Stimulated activated CD4-positive, alpha-beta T cell treated with anti-CD3 and anti-CD28 coated beads, Interleukin-1b, Interleukin-23, amount 100 ng/mL, for 24 hours (primary cell): ENCODE data around the gene RHOT1.
"Not testable (repeated sequence)": the region's sequence is repeated elsewhere in the genome, so short reads cannot be mapped to it uniquely, and the experiment has no call there.

Experiments used
- DNase-seq, 4 experiments: peaks; one replicate each; pipeline ENCODE4 v3.0.0-alpha.2; 2020; ENCODE audit warnings: low read depth in 4 of 4, low spot score in 1 of 4

RHOT1 gene

DNA sequence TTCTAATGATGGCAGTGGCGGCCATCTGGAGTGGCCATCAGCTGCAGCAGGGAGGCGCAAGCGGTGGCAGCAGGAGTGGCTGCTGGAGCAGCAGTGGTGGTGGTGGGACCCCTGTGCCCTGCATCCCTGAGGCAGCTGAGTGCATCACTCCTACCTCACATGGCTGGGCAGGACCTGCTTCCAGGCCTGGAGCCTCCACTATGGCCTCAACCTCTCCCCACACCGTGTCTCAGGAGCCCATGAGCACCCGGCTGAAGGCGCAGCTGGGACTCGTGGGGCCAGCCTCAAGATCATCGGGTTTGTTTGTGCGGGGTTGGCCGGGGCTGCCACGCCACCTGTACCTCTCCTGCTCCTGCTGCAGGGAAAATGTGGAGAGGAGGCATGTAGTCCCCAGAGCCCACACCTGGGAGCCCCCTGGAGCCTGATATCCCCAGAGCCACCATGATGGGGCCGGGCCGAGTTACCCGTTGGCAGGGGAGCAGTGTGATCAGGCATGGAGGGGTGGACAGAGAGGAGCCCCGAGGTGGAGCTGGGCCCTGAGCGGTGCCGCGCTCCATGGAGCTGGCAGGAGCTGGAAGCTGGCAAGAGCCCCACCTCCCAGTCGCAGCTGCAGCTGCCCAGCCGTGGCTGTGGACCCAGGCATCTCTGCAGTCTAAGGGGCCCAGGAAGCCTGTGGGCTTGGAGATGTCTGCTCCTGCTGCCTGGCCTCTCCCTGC is 16.7 kb downstream of the RHOT1 start:
- DNase-seq, result no peak

DNA sequence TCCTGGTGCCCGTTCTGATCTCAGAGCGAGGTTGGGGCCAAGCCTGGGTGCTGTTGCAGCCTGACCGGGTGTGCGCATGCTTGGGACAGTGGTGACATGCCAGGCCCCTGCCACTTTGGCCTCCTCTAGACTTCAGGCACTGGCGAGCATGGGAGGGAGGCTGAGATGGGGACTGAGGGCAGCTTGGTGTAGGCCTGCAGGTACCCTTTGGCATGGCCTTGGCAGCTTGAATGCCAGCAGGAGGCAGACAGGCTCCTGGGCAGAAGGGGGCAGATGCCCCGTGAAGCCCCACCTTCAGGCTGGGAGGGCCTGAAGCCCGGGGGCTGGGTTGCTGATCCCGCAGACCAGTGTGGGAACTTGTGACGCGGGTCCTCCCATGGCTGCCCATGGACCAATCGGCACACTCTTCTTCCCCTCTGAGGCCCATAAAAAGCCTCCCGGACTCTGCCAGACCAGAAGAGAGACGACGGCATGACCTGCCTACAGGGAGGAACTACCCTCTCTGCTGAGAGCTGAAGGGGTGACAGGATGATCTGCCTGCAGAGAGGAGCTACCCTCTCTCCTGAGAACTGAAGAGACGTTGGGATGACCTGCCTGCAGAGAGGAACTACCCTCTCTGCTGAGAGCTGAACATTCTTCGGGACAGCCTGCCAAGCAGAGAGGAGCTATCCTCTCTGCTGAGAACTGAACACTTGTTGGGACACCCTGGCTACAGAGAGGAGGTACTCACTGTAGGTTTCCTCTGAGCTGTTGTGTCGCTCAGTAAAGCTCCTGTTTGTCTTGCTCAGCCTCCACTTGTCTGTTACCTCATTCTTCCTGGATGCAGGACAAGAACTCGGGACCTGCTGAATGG is 17.5 kb downstream of the RHOT1 start:
- DNase-seq, result no peak

DNA sequence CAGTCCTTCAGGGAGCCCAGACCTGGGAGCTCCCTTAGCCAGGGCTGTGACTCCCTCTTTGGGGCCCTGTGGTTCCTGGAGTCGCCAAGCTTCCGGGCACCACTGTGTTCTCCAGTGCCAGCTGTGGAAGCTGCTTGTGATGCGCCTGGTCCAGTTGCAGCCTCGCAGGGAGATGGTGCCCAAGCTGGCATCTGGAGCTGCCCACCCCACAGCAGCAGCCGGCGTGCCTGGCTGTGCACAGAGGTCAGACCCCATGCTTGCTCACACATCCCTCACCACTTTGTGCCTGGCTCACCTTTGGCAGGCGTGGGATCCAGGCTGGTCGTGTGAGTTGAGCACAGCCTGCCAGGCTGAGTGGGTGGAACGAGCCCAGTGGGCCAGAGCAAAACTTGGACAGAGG is 18.2 kb downstream of the RHOT1 start:
- DNase-seq, result no peak

DNA sequence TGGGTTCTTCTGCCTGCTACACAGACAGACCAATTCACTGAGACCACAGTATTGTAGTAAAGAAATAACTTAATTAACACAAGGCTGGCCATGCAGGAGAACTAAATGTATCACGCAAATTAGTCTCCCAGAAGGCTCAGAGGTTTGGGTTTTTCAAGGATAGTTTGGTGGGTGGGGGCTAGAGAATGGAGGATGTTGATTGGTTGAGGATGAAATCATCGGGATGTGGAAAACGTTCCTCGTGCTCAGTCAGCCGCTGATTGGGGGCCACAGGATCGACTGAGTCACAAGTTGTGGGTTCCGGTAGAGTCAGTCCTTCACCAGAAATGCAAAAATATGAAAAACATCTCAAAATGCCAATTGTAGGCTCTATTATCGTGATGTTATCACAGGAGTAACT is 18.7 kb downstream of the RHOT1 start:
- no peak for DNase-seq

DNA sequence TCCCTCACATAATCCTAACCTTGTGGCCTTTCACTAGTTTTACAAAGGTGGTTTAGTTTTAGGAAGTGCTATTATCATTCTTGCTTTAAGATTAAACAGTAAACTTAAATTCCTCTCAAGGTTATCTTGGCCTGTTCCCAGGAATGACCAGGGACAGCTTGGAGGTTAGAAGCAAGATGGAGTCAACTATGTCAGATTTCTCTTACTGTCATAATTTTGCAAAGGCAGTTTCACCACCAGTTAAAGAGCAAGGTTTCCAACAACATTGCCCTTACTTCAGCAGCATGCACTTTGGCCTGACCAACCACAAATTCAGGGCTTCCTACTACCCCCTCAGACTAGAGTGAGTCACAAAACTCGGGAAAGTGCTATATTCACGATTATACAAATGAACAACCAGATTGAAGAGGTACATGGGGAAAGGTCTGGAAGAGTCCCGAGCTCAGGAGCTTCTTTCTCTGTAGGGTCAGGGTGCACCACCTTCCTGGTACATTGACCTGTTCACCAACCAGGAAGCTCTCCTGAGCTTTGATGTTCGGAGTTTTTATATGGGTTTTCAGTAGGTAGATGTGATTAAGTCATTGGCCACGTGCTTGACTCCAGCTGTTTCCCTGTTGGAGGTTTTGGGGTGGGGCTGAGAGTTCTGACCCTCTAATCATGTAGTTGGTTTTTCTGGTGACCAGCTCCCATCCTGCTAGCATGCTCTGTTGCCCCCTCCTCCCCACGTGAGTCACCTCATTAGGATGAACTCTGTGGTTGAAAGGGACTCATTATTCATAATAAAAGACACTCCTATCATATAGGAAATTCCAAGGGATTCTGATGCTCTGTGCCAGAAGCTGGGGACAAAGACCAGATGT is 19.4 kb downstream of the RHOT1 start:
- no peak for DNase-seq

DNA sequence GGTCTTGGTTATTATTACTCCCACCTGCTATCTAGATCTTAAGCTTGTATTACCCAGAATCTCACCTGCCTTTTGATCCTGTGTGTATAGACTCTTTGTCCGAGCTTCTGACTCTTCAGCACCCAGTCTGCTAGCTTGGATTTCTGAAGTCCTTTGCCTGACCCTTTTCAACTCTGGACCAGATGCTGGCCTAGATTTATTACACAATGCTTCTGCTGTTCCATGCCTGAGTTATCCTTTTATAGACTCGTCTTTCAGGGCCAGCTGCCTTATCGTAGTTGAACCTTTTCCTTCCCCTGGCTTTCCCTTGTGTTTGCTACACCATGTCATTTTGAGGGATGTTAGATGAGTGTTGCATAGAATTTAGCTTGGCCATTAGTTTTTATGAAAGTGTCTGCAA is 32.6 kb downstream of the RHOT1 start:
- DNase-seq, result no peak

DNA sequence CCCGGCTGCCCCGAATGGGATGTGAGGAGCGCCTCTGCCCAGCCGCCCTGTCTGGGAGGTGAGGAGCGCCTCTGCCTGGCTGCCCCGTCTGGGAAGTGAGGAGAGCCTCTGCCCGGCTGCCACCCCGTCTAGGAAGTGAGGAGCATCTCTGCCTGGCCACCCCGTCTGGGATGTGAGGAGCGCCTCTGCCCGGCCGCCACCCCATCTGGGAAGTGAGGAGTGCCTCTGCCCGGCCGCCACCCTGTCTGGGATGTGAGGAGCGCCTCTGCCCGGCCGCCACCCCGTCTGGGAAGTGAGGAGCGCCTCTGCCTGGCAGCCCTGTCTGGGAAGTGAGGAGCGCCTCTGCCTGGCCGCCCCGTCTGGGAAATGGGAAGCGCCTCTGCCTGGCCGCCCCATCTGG is 36.4 kb downstream of the RHOT1 start:
- DNase-seq, result not testable (repeated sequence)

DNA sequence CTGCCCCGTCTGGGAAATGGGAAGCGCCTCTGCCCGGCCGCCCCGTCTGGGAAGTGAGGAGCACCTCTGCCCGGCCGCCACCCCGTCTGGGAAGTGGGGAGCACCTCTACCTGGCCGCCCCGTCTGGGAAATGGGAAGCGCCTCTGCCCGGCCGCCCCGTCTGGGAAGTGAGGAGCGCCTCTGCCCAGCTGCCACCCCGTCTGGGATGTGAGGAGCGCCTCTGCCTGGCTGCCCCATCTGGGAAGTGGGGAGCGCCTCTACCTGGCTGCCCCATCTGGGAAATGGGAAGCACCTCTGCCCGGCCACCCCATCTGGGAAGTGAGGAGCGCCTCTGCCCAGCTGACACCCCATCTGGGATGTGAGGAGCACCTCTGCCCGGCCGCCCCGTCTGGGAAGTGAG is 36.8 kb downstream of the RHOT1 start:
- not testable (repeated sequence) for DNase-seq

DNA sequence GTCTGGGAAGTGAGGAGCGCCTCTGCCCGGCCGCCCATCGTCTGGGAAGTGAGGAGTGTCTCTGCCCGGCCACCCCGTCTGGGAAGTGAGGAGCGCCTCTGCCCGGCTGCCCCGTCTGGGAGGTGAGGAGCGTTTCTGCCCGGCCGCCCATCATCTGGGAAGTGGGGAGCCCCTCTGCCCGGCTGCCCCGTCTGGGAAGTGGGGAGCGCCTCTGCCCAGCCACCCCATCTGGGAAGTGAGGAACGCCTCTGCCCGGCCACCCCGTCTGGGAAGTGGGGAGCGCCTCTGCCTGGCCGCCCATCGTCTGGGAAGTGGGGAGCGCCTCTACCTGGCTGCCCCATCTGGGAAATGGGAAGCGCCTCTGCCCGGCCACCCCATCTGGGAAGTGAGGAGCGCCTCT is 37.2 kb downstream of the RHOT1 start:
- not testable (repeated sequence) for DNase-seq

DNA sequence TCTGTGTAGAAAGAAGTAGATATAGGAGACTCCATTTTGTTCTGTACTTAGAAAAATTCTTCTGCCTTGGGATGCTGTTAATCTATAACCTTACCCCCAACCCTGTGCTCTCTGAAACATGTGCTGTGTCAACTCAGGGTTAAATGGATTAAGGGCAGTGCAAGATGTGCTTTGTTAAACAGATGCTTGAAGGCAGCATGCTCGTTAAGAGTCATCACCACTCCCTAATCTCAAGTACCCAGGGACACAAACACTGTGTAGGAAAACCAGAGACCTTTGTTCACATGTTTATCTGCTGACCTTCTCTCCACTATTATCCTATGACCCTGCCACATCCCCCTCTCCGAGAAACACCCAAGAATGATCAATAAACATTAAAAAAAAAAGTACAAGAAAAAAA is 38.0 kb downstream of the RHOT1 start:
- not testable (repeated sequence) for DNase-seq

DNA sequence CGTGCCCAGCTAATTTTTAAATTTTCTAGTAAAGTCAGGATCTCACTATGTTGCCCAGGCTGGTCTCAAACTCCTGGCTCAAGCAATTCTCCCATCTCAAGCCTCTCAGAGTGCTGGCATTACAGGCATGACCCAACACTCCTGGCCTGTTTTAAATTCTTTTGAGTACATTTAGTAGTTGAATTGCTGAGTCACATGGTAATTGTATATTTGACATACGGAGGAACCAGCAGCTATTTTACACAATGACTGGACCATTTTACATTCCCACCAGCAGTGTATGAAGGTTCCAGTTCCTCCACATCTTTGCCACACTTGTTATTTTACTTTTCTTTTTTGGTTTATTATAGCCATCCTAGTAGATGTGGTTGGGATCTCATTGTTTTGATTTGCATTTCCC is 43.6 kb downstream of the RHOT1 start:
- no peak for DNase-seq

DNA sequence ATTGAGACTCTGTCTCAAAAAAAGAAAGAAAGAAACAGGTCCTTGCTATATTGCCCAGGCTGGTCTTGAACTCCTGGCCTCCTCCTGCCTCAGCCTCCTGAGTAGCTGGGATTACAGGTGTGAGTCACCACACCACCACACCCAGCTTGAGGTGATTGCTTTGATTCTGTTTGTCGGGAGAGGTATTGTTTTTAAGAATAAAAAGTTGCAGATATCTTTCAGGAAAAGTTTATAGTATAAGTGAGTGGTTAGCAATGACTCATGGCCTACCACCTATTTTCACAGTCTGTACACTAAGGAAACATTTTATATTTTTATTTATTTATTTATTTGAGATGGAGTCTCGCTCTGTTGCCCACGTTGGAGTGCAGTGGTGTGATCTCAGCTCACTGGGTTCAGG is 45.0 kb downstream of the RHOT1 start:
- DNase-seq, result no peak

DNA sequence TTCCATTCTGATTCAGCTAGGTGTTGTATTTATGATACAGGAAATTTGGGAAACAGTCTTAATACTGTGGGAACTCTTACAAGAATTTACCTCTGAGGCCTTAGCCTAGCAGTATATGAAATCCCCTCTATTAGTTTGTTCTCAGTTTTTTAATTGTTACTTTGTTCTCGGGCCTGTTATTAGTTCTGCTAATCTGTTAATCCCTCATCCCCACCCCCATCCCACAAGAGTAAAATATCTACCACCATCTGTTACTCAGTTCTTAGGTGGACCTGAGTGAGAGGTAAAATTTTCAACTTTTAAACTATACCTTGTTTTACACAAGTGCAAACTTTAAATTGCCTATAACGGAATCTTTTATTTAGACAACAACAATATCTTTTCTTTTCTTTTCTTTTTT is 47.0 kb downstream of the RHOT1 start:
- no peak for DNase-seq

DNA sequence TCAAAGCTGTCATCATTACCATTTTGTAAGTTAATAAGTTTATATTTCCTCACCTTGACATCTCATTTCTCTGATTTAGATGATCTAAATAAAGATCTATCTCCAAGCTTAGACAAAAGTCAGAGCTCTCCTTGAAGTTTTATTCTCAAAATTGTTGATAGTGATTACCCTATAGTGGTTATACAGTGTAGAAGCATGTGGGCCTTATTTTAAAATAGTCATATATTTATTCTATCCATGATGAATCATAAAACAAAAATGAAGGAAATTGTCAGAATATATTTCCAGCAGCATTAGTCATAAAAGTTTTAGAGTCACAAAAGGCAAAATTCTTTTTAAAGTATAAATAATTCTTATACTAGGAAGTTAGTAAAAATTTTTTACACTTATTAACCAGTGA is 49.0 kb downstream of the RHOT1 start:
- DNase-seq, result no peak

DNA sequence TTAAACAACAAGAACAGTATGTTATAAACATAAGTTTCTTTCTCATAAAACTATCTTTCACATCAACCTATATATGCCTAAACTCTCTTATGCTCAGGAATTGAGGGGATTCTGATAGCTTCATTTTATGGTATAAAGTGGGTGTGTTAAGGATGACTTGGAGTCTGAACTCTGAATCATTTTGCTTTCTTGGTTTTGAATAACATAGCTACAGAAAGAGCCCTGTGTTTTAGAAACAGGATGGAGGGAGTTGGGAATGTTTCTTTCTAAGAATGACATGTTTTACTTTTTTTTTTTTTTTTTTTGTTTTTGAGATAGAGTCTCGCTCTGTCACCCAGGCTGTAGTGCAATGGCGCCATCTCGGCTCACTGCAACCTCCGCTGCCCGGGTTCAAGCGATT is 50.1 kb downstream of the RHOT1 start:
- no peak for DNase-seq

DNA sequence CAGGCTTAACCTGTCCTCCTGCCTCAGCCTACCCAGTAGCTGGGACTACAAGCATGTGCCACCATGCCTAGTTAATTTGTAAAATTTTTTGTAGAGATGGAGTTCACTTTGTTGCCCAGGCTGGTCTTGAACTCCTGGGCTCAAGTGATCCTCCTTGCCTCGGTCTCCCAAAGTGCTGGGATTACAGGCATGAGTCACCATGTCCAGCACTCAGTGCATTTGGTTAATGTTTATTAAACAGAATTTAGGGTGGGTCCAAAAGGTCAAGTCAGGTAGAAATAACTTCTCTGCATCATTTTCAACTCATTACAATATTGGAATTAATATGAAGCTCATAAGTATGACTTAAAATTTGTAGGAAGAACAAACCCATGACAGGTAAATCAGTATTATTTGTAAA is 55.7 kb downstream of the RHOT1 start:
- DNase-seq, result no peak

DNA sequence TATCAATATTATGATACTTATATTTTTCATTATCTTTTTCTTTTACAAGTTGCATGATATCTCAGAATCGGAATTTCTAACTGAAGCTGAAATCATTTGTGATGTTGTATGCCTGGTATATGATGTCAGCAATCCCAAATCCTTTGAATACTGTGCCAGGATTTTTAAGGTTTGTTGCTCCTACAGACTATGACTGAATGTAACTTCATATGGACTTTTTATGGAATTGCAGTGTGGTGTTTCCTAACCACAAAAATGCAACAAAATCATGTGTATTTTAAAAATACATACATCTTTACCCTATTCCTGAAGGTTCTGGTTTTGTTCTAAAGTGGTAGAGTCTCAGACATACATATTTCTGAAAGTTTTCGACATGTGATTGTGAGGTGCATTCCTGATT is 64.6 kb downstream of the RHOT1 start:
- DNase-seq, result no peak

DNA sequence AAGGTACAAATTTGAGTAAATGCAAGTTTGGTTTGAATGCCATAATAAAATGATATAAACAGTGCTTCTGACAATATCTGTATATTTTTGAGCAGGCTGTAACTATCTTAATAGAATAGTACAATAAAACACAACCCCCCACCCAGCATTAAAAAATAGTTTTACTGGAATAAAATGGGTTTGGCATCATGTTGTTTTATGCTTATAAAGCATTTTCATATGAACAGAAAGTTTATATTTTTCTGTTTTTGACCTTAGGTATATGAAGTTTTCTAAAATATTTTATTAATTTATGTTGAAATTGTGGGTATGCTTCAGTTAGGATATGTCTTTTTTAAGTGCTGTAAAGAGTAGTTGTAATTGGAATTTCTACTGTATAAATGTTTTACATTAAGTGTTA is 66.1 kb downstream of the RHOT1 start:
- no peak for DNase-seq

DNA sequence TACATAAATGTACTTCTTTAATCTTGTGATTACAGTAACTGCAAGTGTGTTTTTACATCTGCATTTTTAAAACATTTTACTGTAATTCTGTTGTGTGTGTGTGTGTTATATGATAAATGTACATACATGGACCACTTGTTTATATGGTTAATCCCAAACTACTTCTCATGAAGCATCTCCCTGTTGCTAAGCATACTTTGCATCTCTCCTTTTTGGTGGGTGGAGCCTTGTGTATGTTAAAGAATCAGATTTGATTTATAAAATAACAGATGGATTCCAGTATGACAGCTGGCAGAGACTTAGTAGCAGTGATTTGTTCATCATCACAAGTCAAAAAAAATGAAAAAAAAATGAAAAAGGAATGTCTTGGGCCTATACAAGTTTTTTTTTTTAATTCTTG is 67.3 kb downstream of the RHOT1 start:
- no peak for DNase-seq

DNA sequence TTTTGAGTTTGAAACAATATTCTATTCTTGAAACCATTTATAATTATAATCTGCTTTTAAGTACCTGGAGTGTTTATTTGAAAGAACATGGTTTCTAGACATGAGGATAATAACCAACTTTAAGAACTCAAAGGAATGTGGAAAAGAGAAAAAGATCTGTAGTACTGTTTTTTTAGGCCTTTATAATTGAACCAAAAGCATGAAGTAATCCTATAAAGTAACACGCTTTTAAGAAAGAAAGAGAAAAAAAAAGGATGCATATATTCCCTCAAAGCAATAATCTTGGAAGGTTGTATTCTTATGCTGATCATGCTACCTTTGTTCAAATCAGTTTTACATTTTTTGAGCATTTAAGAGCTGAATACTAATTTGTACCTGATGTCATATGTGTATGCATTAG is 69.4 kb downstream of the RHOT1 start:
- no peak for DNase-seq

DNA sequence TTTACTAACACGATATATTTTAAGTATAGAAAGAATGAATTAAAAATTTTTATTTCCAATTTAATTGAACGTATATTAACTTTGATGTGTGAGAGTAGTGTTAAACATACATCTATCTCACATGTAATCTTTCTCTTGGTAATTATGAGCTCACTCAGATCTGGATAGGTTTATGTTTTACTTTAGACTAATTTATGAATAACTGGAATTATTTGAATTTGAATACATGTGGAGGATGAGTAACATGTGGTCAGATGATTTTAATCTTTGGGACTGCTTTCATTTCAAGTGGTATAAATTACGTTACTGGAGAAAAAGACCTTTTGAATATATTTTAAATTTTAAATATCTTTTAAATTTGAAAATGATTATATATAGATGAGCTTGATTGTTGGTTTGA is 73.4 kb downstream of the RHOT1 start:
- DNase-seq, result no peak

DNA sequence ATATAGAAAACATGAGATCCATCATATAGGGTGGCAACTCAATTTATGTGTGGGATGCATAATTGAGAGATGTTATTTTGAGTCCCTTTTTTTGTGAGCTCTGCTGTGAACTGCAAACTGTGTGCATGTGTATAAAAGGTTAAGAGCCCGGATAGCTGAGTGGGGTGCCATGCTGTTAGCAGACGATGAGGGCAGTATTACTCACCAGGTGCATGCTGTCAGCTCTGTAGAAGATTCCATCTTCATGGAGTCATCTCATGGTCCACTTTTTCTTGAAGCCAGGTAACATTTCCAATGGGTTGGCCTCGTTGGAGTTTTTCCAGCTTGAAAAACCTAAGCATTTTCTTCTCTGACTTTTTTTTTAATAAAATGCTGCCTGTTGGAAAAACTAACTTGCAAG is 80.3 kb downstream of the RHOT1 start:
- DNase-seq, result no peak
